Activated CD8-positive, alpha-beta memory T cell treated with anti-CD3 and anti-CD28 coated beads for 24 hours (primary cell): ENCODE data around the gene PKHD1.

Experiments
- DNase-seq: peaks from one replicate; pipeline ENCODE4 v3.0.0-alpha.2; 2020

Gene PKHD1

GRCh38 chr6:51585264-51585663 is 502.1 kb downstream of the PKHD1 start:
- no peak for DNase-seq

- no peak for DNase-seq
Observed at GRCh38 chr6:51584163-51584562, 503.2 kb downstream of the PKHD1 start.

GRCh38 chr6:51578994-51579393 is 508.4 kb downstream of the PKHD1 start:
- DNase-seq = no peak

- DNase-seq = no peak
Observed at GRCh38 chr6:51578362-51578761, 509.1 kb downstream of the PKHD1 start.

GRCh38 chr6:51574040-51574439 is 513.4 kb downstream of the PKHD1 start:
- DNase-seq = no peak

DNA sequence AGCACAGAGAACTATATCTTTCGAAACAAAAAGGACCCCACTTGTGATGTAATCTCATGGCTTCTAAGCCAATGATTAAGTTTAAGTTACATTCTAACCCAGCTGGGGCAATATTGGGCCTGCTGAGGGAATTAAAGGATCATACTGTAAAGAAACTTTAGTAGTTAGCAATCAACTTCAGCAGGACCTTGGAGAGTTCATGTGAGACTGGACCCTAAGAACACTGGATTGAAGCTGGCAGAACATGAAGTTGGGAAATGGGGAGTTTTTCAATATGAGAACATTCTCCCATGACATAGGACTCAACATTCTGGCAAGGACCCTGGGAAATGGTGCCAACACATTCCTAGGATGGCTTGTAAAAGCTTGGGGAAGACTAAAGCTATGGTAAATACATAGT is 516.2 kb downstream of the PKHD1 start:
- no peak for DNase-seq

DNA sequence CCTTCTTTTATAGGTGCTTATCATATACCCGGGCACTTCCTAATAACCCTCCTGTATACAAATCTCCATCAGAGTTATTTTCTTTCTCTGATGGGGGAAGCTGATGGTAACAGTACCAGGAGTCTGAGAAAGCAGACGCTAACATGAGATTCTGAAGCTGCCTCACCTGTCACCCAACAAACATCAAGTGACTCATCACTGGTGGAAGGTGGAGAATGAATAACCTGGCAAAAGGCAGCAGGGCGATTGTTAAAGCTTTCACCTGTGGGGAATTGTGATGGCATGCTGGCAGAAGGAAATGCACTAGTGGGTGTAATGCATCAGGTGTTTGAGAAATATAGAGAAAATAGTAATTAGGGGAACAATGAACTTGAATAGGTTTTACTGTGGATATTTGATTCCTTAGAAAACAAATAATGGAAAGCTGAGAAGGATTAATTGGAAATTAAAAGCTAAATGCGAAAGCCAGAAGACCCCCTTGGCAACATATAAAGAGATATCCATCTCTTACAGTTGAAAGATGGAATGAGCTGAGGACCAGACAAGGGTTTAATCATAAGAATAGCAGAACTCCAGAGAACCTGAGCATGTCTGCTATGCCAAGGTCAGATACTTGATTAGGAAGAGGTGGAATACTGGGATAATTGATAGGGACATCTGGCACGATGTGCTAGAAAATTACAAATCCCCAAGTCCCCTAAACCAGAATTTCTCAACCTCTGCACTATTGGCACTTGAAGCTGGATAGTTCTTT is 517.1 kb downstream of the PKHD1 start:
- no peak for DNase-seq

DNA sequence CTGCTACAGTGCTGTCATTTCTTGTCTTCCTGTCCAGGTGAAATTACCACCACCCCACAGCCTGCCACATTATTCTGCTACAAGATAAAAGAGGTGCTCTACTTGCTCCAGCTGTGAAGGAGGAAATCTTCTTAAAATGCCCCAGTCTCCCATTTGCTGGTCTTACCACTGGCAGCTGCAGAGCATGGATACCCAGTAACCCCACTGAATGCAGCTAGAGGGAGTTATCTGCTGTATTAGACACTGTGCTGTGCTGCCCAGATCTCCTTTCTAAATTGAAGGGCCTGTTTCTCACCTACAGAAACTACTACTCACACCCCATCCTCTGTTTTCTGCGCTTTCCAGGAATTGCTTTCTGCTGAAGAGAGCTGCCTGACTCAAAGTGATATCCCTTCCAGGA is 517.8 kb downstream of the PKHD1 start:
- DNase-seq = no peak

GRCh38 chr6:51568771-51569170 is 518.6 kb downstream of the PKHD1 start:
- DNase-seq = no peak

- no peak for DNase-seq
Observed at GRCh38 chr6:51565472-51565871, 521.9 kb downstream of the PKHD1 start.
